ENCODE data around the gene SIVA1.

The SIVA1 gene

DNA sequence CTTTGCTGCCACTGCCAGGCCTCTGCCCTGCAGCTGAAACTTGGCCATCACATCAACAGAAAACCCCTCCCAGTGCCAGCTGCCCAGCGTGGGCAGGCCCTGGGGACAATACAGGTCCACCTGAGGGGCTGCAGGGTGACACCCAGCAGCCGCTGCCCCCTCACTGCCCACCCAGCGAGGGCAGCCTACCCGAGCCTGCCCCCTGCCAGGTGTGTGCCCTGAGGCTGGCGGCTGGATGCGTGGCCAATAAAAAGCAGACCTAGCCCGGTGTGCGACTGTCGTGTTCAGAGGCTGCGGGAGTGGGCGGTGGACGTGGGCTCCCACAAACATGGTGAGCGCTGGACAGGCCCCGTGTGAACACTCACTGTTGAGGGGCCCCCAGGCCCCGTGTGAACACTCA lies 33.6 kb upstream of the SIVA1 start:
- Histone ChIP-seq H3K9me3 (ENCODE audit: control insufficient read depth in 2 of 2, low read length in 2 of 2) (no peaks in the 10 kb centered on the region), H3K4me1 (ENCODE audit: control insufficient read depth in 2 of 2, insufficient read depth in 2 of 2, low read length in 2 of 2) (peaks cover 5 to 16% of the 10 kb centered on the region in 2 donors), H3K4me3 (ENCODE audit: low read length in 2 of 2) (no peak overlapping the region), H3K36me3 (ENCODE audit: control insufficient read depth in 2 of 2, insufficient read depth in 2 of 2, low read length in 2 of 2) (peaks cover 24 to 30% of the 10 kb centered on the region in 2 donors), H3K27ac (ENCODE audit: low read depth in 2 of 2, low read length in 2 of 2) (no peak overlapping the region), H3K9ac (ENCODE audit: low read depth in 1 of 2, low read length in 2 of 2) (no peak overlapping the region), H3K27me3 (ENCODE audit: control insufficient read depth in 2 of 2, insufficient read depth in 2 of 2, low read length in 2 of 2) (no peaks in the 10 kb centered on the region)

DNA sequence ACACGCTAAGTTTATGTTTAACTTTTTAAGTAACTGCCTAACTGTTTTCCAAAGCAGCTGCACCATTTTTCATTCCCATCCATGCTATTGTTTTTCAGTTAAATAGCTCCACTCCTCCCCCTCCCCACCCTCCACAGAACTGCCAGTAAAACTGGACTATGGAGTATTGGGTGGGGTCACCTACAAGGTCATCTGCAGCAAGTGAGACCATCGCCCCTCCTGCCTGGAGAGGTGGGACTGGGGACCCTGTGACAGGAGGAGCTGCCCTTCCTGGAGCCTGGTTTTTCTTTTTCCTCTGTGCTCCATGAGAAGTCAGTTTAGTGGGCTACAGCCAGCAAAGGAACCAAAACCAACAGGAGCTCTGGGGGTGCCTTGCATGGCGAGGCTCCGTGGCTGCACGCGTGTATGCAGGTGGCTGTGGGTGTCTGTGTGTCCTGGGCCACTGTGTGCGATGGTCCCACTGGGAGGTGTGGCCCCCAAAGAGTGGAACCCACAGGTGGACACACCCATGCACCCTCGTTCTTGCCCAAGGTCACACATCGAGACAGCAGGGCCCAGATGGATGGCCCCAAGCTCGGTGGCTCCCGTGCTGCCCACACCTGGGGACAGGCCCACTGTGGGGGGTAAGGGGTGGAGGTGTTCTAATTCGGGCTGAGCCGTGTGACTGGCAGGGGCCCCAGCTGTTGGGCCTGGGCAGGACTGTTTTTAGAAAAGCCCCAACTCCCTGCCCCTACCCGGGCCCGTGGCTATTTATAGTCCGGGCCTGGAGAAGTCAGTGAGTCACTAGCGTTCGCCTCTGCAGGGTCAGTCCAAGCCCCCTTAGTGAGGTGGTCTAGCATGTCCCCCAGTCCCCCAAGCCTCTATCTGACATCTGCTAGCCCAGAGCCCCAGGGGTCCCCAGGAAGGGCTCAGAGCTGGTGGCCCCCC lies 31.2 kb upstream of the SIVA1 start:
- Histone ChIP-seq H3K9me3 (ENCODE audit: control insufficient read depth in 2 of 2, low read length in 2 of 2) (no peaks in the 10 kb centered on the region), H3K4me3 (ENCODE audit: low read length in 2 of 2) (no peak overlapping the region), H3K4me1 (ENCODE audit: control insufficient read depth in 2 of 2, insufficient read depth in 2 of 2, low read length in 2 of 2) (peaks cover 10 to 26% of the 10 kb centered on the region in 2 donors), H3K27me3 (ENCODE audit: control insufficient read depth in 2 of 2, insufficient read depth in 2 of 2, low read length in 2 of 2) (no peaks in the 10 kb centered on the region), H3K9ac (ENCODE audit: low read depth in 1 of 2, low read length in 2 of 2) (no peak overlapping the region), H3K27ac (ENCODE audit: low read depth in 2 of 2, low read length in 2 of 2) (no peak overlapping the region), H3K36me3 (ENCODE audit: control insufficient read depth in 2 of 2, insufficient read depth in 2 of 2, low read length in 2 of 2) (peaks cover 8 to 9% of the 10 kb centered on the region in 2 donors)

- H3K9me3 ChIP-seq (ENCODE audit: control insufficient read depth in 2 of 2, low read length in 2 of 2) = no peaks in the 10 kb centered on the region
- H3K27ac ChIP-seq (ENCODE audit: low read depth in 2 of 2, low read length in 2 of 2) = peak overlapping the region in 1 of 2 donors; percentile 73
- peaks cover 5 to 6% of the 10 kb centered on the region in 2 donors for H3K36me3 ChIP-seq (ENCODE audit: control insufficient read depth in 2 of 2, insufficient read depth in 2 of 2, low read length in 2 of 2)
- H3K9ac ChIP-seq (ENCODE audit: low read depth in 1 of 2, low read length in 2 of 2) = no peak overlapping the region
- H3K4me3 ChIP-seq (ENCODE audit: low read length in 2 of 2) = peak overlapping the region; percentile 72 to 76
- peaks cover 10 to 26% of the 10 kb centered on the region in 2 donors for H3K4me1 ChIP-seq (ENCODE audit: control insufficient read depth in 2 of 2, insufficient read depth in 2 of 2, low read length in 2 of 2)
- no peaks in the 10 kb centered on the region for H3K27me3 ChIP-seq (ENCODE audit: control insufficient read depth in 2 of 2, insufficient read depth in 2 of 2, low read length in 2 of 2)
Measured at GRCh38 chr14:104722938-104723650, 29.9 kb upstream of the SIVA1 start.

DNA sequence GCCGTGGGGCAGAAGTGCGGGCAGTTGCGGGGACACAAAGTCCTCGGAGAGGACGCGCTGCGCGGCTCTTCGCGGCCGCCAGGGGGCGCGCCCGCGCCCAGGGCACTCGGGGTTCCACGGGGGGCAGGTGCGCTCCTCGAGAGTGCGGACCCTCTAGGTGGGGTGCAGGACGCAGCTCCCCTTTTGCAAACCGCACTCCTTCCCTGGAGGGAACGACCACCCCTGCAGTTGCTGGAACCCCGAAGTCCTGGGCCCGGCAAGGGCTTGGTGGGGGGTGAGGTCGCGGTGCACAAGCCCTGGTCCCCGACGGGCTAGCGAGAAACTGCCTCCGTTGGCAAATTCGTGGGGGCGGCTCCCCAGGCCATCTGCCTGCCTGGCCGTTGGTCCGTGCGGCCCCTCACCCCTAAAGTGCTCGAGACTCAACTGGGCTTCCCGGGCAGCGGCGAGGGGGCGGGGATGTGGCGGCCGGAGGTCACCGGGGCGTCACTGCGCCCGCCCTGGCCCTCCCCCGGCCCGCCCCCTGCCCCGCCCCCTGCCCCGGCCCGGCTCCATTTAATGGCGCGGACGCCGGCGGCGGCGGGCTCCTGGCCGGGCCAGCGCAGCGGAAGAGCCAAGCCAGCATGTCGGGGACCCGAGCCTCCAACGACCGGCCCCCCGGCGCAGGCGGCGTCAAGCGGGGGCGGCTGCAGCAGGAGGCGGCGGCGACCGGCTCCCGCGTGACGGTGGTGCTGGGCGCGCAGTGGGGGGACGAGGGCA lies 29.1 kb upstream of the SIVA1 start, which contains the start of gene ADSS1:
Gene ADSS1 (plus strand): TSS at position 579 of the 756 bp plus-strand sequence. CDS start 42 bp downstream, at position 621.
- peaks cover 10 to 26% of the 10 kb centered on the region in 2 donors for H3K4me1 ChIP-seq (ENCODE audit: control insufficient read depth in 2 of 2, insufficient read depth in 2 of 2, low read length in 2 of 2)
- H3K36me3 ChIP-seq (ENCODE audit: control insufficient read depth in 2 of 2, insufficient read depth in 2 of 2, low read length in 2 of 2) = peaks cover 5 to 6% of the 10 kb centered on the region in 2 donors
- H3K27ac ChIP-seq (ENCODE audit: low read depth in 2 of 2, low read length in 2 of 2) = peak within 1 kb of the TSS; percentile 56 to 73
- H3K4me3 ChIP-seq (ENCODE audit: low read length in 2 of 2) = peak within 1 kb of the TSS; percentile 72 to 76
- H3K27me3 ChIP-seq (ENCODE audit: control insufficient read depth in 2 of 2, insufficient read depth in 2 of 2, low read length in 2 of 2) = no peaks in the 10 kb centered on the region
- H3K9ac ChIP-seq (ENCODE audit: low read depth in 1 of 2, low read length in 2 of 2) = peak within 1 kb of the TSS; percentile 52 to 58
- no peaks in the 10 kb centered on the region for H3K9me3 ChIP-seq (ENCODE audit: control insufficient read depth in 2 of 2, low read length in 2 of 2)

- H3K9me3 ChIP-seq (ENCODE audit: control insufficient read depth in 2 of 2, low read length in 2 of 2) = no peaks in the 10 kb centered on the region
- peak overlapping the region; percentile 56 to 63 for H3K4me3 ChIP-seq (ENCODE audit: low read length in 2 of 2)
- peaks cover 10 to 26% of the 10 kb centered on the region in 2 donors for H3K4me1 ChIP-seq (ENCODE audit: control insufficient read depth in 2 of 2, insufficient read depth in 2 of 2, low read length in 2 of 2)
- no peak overlapping the region for H3K27ac ChIP-seq (ENCODE audit: low read depth in 2 of 2, low read length in 2 of 2)
- H3K36me3 ChIP-seq (ENCODE audit: control insufficient read depth in 2 of 2, insufficient read depth in 2 of 2, low read length in 2 of 2) = peaks cover 5 to 6% of the 10 kb centered on the region in 2 donors
- peak overlapping the region in 1 of 2 donors; percentile 53 for H3K9ac ChIP-seq (ENCODE audit: low read depth in 1 of 2, low read length in 2 of 2)
- H3K27me3 ChIP-seq (ENCODE audit: control insufficient read depth in 2 of 2, insufficient read depth in 2 of 2, low read length in 2 of 2) = no peaks in the 10 kb centered on the region
Measured at GRCh38 chr14:104724407-104724980, 28.5 kb upstream of the SIVA1 start.

DNA sequence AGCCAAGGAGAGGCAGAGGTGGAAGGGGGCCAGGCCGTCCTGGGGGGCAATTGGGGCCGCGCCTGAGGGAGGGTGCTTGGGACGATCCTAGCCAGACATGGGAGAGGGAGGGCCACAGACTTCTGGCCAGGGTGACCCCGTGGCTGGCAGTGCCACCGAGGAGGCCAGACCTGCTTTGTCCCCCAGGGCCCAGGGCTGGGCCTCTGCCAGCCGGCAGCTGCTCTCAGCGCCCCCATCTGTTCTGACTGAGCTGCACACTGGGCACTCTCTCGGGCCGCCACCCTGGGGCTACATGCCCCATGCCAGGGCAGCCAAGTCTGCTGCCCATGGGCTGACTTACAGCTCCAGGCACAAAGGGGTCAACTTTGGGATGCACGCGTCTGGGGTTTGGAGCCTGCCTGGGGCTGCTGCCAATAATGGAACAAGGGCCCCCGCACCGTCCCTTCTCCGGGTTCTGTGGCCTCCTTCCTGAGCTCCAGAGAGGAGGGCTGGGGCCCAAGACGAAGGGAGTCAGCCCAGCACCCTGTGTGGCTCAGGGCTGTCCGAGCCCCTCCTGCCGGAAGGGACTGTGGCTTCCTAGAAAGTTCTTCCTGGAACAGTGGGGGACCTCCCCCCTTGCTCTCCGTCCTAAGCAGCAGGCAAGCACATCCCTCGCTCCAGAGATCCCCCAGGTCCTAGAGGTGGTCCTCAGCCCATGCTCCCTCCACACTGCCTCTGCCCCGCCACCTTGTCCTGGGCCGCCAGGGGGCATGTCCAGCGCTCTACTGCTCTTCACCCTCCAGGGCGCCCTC lies 27.8 kb upstream of the SIVA1 start:
- peaks cover 10 to 26% of the 10 kb centered on the region in 2 donors for H3K4me1 ChIP-seq (ENCODE audit: control insufficient read depth in 2 of 2, insufficient read depth in 2 of 2, low read length in 2 of 2)
- peak overlapping the region in 1 of 2 donors; percentile 53 for H3K9ac ChIP-seq (ENCODE audit: low read depth in 1 of 2, low read length in 2 of 2)
- peak overlapping the region; percentile 56 to 63 for H3K4me3 ChIP-seq (ENCODE audit: low read length in 2 of 2)
- H3K36me3 ChIP-seq (ENCODE audit: control insufficient read depth in 2 of 2, insufficient read depth in 2 of 2, low read length in 2 of 2) = peaks cover 0 to 4% of the 10 kb centered on the region in 2 donors
- no peaks in the 10 kb centered on the region for H3K9me3 ChIP-seq (ENCODE audit: control insufficient read depth in 2 of 2, low read length in 2 of 2)
- H3K27me3 ChIP-seq (ENCODE audit: control insufficient read depth in 2 of 2, insufficient read depth in 2 of 2, low read length in 2 of 2) = no peaks in the 10 kb centered on the region
- no peak overlapping the region for H3K27ac ChIP-seq (ENCODE audit: low read depth in 2 of 2, low read length in 2 of 2)

DNA sequence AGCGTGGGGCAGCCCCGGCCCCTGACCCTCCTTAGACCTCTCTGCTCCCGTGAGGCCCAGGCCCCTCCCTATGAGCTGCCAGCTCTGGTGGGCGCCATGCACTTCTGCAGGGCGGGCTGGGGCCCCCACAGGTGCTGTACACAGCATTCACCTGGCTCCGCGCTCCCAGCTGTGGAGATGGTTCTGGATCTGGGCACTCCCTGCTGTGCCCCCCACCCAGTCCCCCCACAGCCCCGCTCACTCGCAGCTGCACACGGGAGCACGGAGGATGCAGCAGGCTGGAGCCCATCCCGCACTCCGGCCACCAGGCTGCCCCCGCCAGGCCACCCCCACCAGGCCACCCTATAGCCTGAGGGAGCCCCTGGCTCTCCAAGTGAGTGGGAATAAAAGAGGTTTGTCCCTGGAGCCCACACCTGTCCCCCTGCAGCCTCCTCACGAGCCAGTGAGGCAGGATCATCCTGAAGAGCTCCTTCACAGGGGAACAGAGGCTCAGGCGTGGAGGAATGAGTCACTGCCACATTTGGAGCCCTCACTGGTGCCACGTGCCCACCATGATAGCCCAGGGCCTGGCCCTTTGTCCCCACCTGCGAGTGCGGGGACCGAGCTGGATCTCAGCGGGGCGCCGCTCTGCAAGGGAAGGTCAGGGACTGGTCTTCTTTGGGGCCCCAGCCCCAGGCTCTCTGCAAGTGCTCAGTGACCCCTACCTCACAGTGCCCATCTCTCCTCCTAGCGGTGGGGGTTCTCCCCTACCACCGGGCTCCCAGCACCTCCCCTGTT lies 27.0 kb upstream of the SIVA1 start:
- H3K9ac ChIP-seq (ENCODE audit: low read depth in 1 of 2, low read length in 2 of 2) = no peak overlapping the region
- no peak overlapping the region for H3K4me3 ChIP-seq (ENCODE audit: low read length in 2 of 2)
- H3K36me3 ChIP-seq (ENCODE audit: control insufficient read depth in 2 of 2, insufficient read depth in 2 of 2, low read length in 2 of 2) = peaks cover 0 to 4% of the 10 kb centered on the region in 2 donors
- peaks cover 10 to 26% of the 10 kb centered on the region in 2 donors for H3K4me1 ChIP-seq (ENCODE audit: control insufficient read depth in 2 of 2, insufficient read depth in 2 of 2, low read length in 2 of 2)
- no peak overlapping the region for H3K27ac ChIP-seq (ENCODE audit: low read depth in 2 of 2, low read length in 2 of 2)
- H3K9me3 ChIP-seq (ENCODE audit: control insufficient read depth in 2 of 2, low read length in 2 of 2) = no peaks in the 10 kb centered on the region
- H3K27me3 ChIP-seq (ENCODE audit: control insufficient read depth in 2 of 2, insufficient read depth in 2 of 2, low read length in 2 of 2) = no peaks in the 10 kb centered on the region

DNA sequence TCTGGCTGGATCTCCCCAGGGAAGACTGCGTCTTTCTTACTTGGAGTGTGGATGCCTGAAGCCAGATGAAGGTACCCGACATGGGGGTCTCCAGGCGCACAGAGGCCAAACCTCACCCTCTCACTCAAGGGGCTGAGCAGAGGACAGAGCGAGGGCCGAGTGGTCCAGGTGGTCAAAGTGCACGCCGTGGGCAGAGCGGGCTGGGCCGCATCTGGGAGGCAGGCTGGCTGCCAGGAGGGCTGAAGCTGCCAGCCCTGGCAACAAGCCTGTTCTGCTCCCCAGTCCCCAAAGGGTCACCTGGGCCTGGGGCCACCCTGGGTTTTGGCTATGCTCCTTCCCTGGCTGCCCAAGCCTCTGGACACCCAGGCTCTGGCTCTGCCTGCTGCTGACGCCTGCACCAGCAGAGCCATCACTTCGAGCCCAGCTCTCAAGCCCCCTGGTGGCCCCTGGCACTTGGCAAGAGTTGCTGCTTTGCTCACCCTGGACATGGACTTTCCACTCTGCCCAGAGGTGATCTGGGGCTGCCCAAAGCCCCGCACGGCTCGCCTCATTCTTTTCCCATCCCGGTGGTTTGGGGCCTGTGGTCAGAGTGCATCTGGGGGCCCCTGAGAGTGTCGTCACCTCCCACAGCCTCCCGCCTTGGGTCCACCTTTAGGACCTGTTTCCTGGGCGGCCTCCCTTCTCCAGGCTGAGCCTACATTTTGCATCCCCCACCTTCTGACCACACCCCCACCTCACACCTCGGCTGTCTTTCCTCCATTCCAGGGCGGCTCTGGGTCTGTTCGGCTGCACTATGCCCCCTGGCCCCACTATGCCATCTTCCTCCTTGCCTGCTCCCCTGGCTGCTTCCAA lies 26.1 kb upstream of the SIVA1 start:
- Histone ChIP-seq H3K27ac (ENCODE audit: low read depth in 2 of 2, low read length in 2 of 2) (no peak overlapping the region), H3K4me1 (ENCODE audit: control insufficient read depth in 2 of 2, insufficient read depth in 2 of 2, low read length in 2 of 2) (peaks cover 10 to 25% of the 10 kb centered on the region in 2 donors), H3K27me3 (ENCODE audit: control insufficient read depth in 2 of 2, insufficient read depth in 2 of 2, low read length in 2 of 2) (no peaks in the 10 kb centered on the region), H3K9ac (ENCODE audit: low read depth in 1 of 2, low read length in 2 of 2) (no peak overlapping the region), H3K4me3 (ENCODE audit: low read length in 2 of 2) (no peak overlapping the region), H3K36me3 (ENCODE audit: control insufficient read depth in 2 of 2, insufficient read depth in 2 of 2, low read length in 2 of 2) (no peaks in the 10 kb centered on the region), H3K9me3 (ENCODE audit: control insufficient read depth in 2 of 2, low read length in 2 of 2) (no peaks in the 10 kb centered on the region)

Measured in mucosa of rectum (tissue), 2 donors.